GM19467 (cell line): ENCODE results near the gene ETV7.

Source experiments
- ATAC-seq: cut with Tn5 transposase; IDR thresholded peaks from one replicate; pipeline ENCODE4 v1.9.1; 2021; ENCODE audit warnings: mild to moderate bottlenecking, moderate library complexity; ENCODE audit not compliant: unreplicated experiment

The ETV7 gene

DNA sequence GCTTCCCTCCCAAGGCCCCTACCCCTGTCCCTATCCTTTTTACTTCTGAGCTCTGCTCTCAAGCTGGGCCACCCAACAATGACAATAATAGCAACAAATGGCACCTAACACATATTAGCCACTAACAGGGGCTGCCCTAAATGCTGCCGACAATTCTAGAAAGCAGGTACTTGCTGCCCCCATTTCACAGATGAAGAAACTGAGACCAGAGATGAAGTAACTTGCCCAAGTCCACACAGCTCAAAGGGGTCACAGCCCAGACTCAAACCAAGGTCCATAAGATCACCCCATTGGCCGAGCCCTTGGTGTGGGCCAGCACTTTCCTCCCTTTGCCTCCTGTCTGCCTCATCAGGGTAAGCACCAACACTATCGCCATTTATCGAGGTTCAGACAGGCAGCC lies 62.8 kb downstream of the ETV7 start:
- no peak for ATAC-seq

- no peak for ATAC-seq
Measured at GRCh38 chr6:36324191-36324590, 63.3 kb downstream of the ETV7 start.

DNA sequence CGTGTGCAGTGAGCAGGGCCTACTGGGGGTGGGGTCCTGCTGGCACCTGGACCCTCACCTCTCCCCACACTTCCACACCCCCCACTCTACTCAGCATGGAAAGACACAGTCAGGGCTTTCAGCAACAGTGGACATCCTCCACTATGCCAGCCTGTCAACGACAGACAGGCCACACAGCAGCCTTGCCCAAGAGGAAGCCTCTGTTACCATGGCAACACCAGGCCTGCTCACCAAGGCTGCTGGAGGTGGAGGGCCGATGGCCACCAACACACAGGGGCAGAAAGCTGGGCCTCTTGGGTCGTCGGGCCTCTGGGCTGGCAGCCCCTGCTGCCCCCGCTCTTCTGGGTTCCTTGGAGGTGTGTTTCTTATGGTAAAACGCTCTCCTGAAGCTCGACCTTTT lies 64.4 kb downstream of the ETV7 start:
- no peak for ATAC-seq

DNA sequence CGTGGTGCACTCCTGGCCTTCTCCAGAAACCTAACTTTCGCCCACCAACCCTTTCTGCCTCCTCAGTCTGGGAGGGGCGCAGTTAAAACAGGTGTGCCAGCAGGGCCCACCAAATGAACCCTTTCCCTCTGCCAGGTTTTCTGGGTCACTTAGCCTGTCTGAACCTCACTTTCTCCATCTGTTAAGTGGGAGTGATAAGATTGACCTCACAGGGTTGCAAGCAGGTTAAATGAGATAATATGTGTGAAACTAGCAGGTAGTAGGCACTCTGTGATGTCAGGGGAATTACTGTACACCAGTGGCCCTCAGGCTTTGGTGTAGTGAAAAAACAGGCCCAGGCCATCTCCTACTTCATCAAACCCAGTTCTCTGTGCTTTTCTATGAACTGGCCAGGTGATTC lies 64.9 kb downstream of the ETV7 start:
- ATAC-seq = no peak

DNA sequence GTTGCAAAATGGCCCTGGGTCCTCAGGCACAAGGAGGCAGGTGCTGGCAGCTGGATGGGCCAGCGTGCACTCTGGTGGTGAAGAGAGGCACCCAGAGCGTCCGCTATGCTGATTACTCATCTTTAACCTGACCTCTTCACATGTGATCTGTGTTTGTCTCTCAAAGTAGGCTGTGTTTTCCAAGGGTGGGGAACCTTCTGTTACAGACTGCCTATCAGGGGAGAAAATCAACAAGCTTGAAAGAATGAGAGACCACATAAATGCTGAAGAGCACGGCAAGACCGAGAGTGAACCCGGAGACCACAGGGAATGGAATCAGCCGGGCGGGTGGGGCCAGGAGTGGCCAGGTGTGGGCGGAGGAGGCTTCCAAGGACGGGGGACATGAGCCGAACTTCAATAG lies 67.0 kb downstream of the ETV7 start:
- ATAC-seq = no peak

GRCh38 chr6:36319821-36320220 lies 67.6 kb downstream of the ETV7 start:
- no peak for ATAC-seq

- ATAC-seq = no peak
Measured at GRCh38 chr6:36319436-36319762, 68.1 kb downstream of the ETV7 start.

DNA sequence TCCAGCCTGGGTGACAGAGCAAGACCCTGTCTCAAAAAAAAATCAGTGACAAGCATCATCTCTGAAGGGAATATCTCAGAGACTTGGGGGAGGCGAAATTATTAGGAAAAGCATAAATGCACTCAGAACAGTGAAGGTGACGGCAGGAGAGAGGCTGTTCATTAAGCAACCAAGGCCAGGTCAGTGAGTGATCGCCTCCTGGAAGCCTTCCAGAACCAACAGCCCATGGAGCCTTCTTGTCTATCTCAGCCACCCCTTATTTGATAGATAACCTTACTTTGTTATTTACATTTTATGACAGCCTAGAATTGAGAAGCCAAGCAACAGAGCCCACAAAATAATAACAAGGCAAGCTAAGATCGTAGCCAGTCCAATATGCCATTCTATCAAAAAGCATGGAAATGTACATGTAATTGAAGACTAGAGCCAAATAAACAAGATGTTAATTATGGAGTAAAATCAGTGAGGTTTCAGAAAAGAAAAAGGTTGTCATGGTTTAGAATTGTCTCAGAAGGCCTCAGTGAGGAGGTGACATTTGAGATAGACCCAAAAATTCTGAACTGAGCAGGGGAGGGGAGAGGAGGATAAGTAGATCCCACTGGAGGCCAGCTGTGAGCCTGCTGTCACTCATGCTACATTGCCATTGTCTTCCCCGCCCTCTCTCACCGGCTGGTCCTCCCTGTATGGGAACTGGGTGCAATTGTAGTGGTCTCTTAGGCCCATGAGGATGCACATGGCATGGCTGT lies 68.6 kb downstream of the ETV7 start:
- no peak for ATAC-seq

DNA sequence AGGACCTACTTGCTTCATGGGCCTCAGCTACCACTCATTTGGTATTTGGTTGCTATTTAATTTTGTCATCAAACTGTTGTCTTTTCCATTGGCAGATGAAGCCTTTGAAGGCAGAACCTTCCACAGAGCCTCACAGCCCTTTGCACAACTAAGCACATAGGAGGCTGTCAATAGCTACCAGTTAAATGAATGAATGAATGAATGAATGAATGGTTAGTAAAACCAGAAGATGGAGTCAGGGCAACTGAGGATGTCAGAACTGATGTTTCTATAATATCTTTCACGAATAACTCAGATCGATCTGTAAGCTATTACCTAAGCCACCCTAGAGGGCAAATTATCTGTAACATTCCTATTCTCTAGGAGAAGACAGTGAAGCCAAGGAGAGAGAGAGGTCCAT lies 69.8 kb downstream of the ETV7 start:
- no peak for ATAC-seq
